Esophagus muscularis mucosa (tissue), 4 donors: Measurements from ENCODE around the gene VWA1. TPM values are rescaled to one million over a fixed set of nuclear protein-coding genes. Genes with fewer than 3 reads are reported as not detected.
A peak's percentile ranks its signal among the peaks of the same experiment; 100 is the strongest.

Experiments used
- DNase-seq: peaks from one replicate; pipeline ENCODE4 v3.0.0-alpha.2; 2017; ENCODE audit errors: extremely low spot score
- H3K27ac ChIP-seq, 4 donors: fragments of 200-600 bp; sonication (generic); replicated peaks in 1 of 4; 1 replicate in 3 of 4; 2 replicates in 1 of 4; pipeline ENCODE4 v1.5.1; 2016 to 2019; ENCODE audit warnings: mild to moderate bottlenecking in 1 of 4
- H3K27me3 ChIP-seq, 4 donors: fragments of 200-600 bp; sonication (generic); one replicate each; pipeline versions ENCODE4 v1.5.1 to v1.6.0; 2016 to 2019
- H3K36me3 ChIP-seq, 4 donors: fragments of 200-600 bp; sonication (generic); one replicate each; pipeline ENCODE4 v1.5.1; 2016 to 2019
- H3K4me1 ChIP-seq, 4 donors: fragments of 200-600 bp; sonication (generic); one replicate each; pipeline ENCODE4 v1.5.1; 2016 to 2019
- H3K4me3 ChIP-seq, 4 donors: fragments of 200-600 bp; sonication (generic); 1 replicate in 2 of 4; 2 replicates in 2 of 4; pipeline ENCODE4 v1.5.1; 2016 to 2019; ENCODE audit warnings: mild to moderate bottlenecking in 4 of 4, moderate library complexity in 1 of 4
- H3K9me3 ChIP-seq, 4 donors: fragments of 200-600 bp; sonication (generic); 1 replicate in 3 of 4; 2 replicates in 1 of 4; pipeline ENCODE4 v1.5.1; 2016 to 2019
- EP300 ChIP-seq: sonication (generic); formaldehyde crosslinking; IDR thresholded peaks from one replicate; pipeline ENCODE4 v1.6.1; 2017; ENCODE audit warnings: antibody characterized with exemption
- POLR2A ChIP-seq: fragments of 450-650 bp; IDR thresholded peaks from one replicate; pipeline ENCODE4 v1.6.1; 2017; ENCODE audit warnings: antibody characterized with exemption, moderate library complexity, mild to moderate bottlenecking, low read depth
- POLR2AphosphoS5 ChIP-seq, 2 donors: sonication (generic); formaldehyde crosslinking; IDR thresholded peaks; one replicate each; pipeline ENCODE4 v1.6.1; 2017; ENCODE audit warnings: antibody characterized with exemption in 2 of 2
- WGBS: methylation state at CpG from one replicate; pipeline ENCODE4 v1.1.5; 2018; 5-methylcytosine and 5-hydroxymethylcytosine counted together
- intact Hi-C: fragments of 100-400 bp; cut with DNase I; formaldehyde crosslinking; loops from one replicate; pipeline ENCODE4 v1.15.1; 2023
- total RNA-seq, 4 donors: library from RNA; depleted of rRNA; stranded (reverse); fragments of >200 nt; gene quantifications; one replicate each; pipeline versions ENCODE4 v1.1.0 to v1.2.1, GENCODE V29; 2016
- TF ChIP-seq, protein P1 (sequence below), 3 experiments: fragments of 200-600 bp in 2 of 3; fragments of 450-650 bp in 1 of 3; sonication (generic) in 2 of 3; IDR thresholded peaks; one replicate each; pipeline ENCODE4 v1.5.1; 2017 to 2019; ENCODE audit warnings: antibody characterized with exemption in 3 of 3, mild to moderate bottlenecking in 2 of 3, moderate library complexity in 1 of 3

VWA1 gene
- total RNA-seq, 4 donors from 2014 or later: 99.7 to 168 (median 116) TPM

DNA sequence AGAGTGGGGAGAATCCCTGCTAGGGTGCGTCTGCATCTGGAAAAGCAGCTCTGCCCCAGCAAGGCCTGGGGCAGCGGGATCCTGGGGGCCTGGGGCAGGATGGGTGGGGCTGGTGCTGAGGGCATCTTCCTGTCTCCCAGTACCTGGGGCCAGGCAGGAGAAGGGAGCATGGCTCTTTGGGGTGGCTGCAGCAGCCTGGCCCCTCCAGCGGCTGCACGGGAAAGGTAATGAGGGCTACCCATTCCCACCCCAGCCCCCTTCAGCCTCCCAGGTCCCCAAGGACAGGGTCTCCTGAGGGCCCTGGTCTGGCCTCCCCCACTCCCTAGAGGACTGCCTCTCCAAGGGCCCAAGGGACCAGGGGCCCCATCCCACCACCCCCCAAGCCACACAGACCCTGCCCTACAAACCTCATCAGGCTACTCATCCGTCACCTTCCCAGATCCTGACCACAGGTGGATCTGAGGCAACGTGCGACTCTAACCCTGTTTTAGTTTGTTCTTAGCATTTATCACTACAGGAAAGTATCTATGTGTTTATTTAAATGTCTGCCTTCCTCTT lies 13.5 kb upstream of the VWA1 start:
- WGBS: 93% methylated on average over 5 of the region's 7 CpGs
- intact Hi-C loops: no loop called here
- H3K27ac ChIP-seq: peak overlapping the region in 2 of 4 donors; percentile 57 to 68

DNA sequence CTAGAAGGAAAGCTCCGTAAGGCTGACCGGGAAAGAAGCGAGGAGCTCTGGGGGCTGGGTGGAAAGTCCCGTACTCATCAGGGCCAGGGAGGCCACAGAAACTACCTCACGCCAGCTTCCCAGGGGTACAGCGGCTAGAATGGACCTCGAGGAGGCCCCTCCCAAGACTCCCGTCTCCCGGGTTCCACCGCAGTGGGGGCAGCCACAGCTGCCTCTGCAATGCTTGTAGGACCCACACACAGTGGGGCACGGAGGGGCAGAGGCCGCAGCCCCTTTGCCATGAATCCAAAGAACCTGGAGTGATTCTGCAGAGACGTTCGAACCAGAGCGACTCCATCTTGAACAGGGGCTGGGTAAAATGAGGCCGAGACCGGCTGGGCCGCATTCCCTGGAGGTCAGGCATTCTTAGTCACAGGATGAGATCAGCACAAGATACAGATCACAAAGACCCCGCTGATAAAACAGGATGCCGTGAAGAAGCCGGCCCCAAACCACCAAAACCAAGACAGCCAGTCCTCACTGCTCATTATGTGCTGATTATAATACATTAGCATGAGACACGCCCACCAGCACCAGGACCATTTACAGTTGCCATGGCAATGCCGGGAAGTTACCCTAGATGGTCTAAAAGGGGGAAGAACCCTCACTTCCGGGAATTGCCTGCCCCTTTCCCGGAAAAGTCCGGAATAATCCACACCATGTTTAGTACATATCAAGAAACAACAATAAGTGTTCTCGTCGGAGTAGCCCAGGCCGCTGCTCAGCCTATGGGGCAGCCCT lies 12.8 kb upstream of the VWA1 start:
- peaks cover 8 to 73% (median 46%) of the 10 kb centered on the region in 4 donors for H3K4me1 ChIP-seq
- no peaks in the 10 kb centered on the region for H3K36me3 ChIP-seq
- H3K27me3 ChIP-seq: no peaks in the 10 kb centered on the region
- TF ChIP-seq EP300 (no peak), POLR2A (no peak), POLR2AphosphoS5 (IDR thresholded peaks at IDR 0.05) (no peak)
- TF ChIP-seq, protein P1, sequence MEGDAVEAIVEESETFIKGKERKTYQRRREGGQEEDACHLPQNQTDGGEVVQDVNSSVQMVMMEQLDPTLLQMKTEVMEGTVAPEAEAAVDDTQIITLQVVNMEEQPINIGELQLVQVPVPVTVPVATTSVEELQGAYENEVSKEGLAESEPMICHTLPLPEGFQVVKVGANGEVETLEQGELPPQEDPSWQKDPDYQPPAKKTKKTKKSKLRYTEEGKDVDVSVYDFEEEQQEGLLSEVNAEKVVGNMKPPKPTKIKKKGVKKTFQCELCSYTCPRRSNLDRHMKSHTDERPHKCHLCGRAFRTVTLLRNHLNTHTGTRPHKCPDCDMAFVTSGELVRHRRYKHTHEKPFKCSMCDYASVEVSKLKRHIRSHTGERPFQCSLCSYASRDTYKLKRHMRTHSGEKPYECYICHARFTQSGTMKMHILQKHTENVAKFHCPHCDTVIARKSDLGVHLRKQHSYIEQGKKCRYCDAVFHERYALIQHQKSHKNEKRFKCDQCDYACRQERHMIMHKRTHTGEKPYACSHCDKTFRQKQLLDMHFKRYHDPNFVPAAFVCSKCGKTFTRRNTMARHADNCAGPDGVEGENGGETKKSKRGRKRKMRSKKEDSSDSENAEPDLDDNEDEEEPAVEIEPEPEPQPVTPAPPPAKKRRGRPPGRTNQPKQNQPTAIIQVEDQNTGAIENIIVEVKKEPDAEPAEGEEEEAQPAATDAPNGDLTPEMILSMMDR (IDR thresholded peaks at IDR 0.05): no peak
- no peak overlapping the region for H3K4me3 ChIP-seq
- no peak for DNase-seq
- H3K9me3 ChIP-seq: no peaks in the 10 kb centered on the region
- peak overlapping the region in 2 of 4 donors; percentile 10 to 68 for H3K27ac ChIP-seq
- intact Hi-C loops: no loop called here
- WGBS: 70% methylated on average over 28 of the region's 29 CpGs

More for the DNA sequence above, 13.5 kb upstream of the VWA1 start:
- Histone ChIP-seq H3K36me3 (no peaks in the 10 kb centered on the region), H3K27me3 (no peaks in the 10 kb centered on the region), H3K4me1 (peaks cover 8 to 67% (median 41%) of the 10 kb centered on the region in 4 donors), H3K4me3 (no peak overlapping the region), H3K9me3 (no peaks in the 10 kb centered on the region)
- TF ChIP-seq POLR2AphosphoS5 (IDR thresholded peaks at IDR 0.05) (no peak), POLR2A (no peak), EP300 (no peak)
- TF ChIP-seq, protein P1 (IDR thresholded peaks at IDR 0.05): no peak
- no peak for DNase-seq

DNA sequence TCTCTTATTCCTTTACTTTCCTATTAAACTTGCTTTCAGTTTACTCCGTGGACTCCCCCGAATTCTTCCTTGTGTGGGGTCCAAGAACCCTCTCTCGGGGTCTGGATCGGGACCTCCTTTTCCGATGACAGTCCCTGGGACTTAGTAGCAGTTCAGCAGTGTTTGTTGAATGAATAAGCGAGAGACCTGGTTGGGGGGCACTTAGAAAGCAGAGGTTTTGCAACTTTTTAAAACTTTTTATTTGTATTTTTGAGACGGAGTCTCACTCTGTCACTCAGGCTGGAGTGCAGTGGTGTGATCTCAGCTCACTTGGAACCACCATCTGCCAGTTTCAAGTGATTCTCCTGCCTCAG lies 12.3 kb upstream of the VWA1 start:
- Histone ChIP-seq H3K27me3 (no peaks in the 10 kb centered on the region), H3K4me1 (peaks cover 10 to 71% (median 49%) of the 10 kb centered on the region in 4 donors), H3K36me3 (no peaks in the 10 kb centered on the region), H3K9me3 (no peaks in the 10 kb centered on the region), H3K4me3 (no peak overlapping the region), H3K27ac (peak overlapping the region in 2 of 4 donors; percentile 10 to 68)
- no peak for DNase-seq
- TF ChIP-seq EP300: no peak
- no peak for TF ChIP-seq POLR2AphosphoS5 (IDR thresholded peaks at IDR 0.05)
- no peak for TF ChIP-seq POLR2A
- TF ChIP-seq, protein P1 (IDR thresholded peaks at IDR 0.05): no peak
- intact Hi-C loops: no loop called here
- WGBS: 75% methylated on average over 7 of the region's 7 CpGs

DNA sequence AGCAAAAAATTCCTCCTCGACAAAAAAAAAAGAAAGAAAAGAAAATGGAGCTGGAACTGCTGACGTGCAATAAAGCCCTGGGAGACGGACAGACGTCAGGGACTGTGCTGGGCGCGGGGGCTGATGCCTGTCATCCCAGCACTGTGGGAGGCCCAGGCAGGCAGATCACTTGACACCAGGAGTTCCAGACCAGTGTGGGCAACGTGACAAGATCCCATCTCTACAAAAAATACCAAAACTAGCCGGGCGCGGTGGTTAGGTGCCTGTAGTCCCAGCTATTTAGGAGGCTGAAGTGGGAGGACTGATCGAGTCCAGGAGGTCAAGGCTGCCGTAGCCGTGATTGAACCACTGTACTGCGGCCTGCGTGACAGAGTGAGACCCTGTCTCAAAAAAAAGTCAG lies 10.8 kb upstream of the VWA1 start:
- intact Hi-C loops: no loop called here
- H3K27ac ChIP-seq: no peak overlapping the region
- no peak for DNase-seq
- H3K9me3 ChIP-seq: no peaks in the 10 kb centered on the region
- no peaks in the 10 kb centered on the region for H3K27me3 ChIP-seq
- no peak overlapping the region for H3K4me3 ChIP-seq
- TF ChIP-seq POLR2AphosphoS5 (IDR thresholded peaks at IDR 0.05) (no peak), POLR2A (no peak), EP300 (no peak)
- TF ChIP-seq, protein P1 (IDR thresholded peaks at IDR 0.05): no peak
- 82% methylated on average over 15 of the region's 15 CpGs for WGBS
- peaks cover 25 to 71% (median 52%) of the 10 kb centered on the region in 4 donors for H3K4me1 ChIP-seq
- no peaks in the 10 kb centered on the region for H3K36me3 ChIP-seq
